ENCODE measurements around the gene AP1AR. TPM values are rescaled to one million over a fixed set of nuclear protein-coding genes. Genes with fewer than 3 reads are reported as not detected.
"Not testable (repeated sequence)": the region's sequence is repeated elsewhere in the genome, so short reads cannot be mapped to it uniquely, and the experiment has no call there.

The AP1AR gene
- total RNA-seq, 6 experiments from 2014 or later, result 9.2 to 13.8 (median 11.1) TPM

DNA sequence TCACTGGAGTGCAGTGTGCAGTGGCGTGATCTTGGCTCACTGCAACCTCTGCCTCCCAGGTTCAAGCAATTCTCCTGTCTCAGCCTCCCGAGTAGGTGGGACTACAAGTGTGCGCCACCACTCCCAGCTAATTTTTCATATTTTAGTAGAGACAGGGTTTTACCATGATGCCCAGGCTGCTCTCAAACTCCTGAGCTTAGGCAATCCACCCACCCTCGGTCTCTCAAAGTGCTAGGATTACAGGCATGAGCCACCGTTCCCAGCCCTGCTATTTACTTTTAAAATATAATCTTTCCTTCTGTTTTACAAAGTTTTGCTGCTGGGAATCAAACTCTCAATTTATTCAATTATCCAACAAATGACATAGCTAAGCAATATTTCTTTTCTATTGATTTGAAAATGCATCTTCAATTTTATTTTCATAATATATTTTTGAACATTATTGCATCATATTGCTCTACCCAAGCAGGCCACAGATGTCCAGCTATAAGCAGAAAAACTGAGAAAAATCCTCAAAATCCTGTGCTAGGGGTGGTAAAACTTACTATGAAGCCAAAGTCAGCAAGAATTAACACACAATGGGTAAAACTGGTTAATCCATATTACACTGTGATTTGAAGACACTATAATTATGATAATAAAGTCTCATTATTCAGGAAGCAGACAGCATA lies 48.9 kb downstream of the AP1AR start:
- WGBS (ENCODE audit: insufficient coverage, low coverage, low lambda C conversion rate, missing lambda C conversion rate), result 65% methylated on average over 3 of the region's 5 CpGs
- Histone ChIP-seq H3K9me3 (no peaks in the 10 kb centered on the region), H3K4me3 (no peak overlapping the region), H3K27me3 (no peaks in the 10 kb centered on the region), H3K4me1 (peaks cover 0 to 23% (median 0%) of the 10 kb centered on the region in 4 donors), H3K36me3 (peaks cover 0 to 3% (median 0%) of the 10 kb centered on the region in 4 donors), H3K27ac (no peak overlapping the region)
- intact Hi-C loops (cut with DNase I), result no loop called here
- TF ChIP-seq, protein P1, sequence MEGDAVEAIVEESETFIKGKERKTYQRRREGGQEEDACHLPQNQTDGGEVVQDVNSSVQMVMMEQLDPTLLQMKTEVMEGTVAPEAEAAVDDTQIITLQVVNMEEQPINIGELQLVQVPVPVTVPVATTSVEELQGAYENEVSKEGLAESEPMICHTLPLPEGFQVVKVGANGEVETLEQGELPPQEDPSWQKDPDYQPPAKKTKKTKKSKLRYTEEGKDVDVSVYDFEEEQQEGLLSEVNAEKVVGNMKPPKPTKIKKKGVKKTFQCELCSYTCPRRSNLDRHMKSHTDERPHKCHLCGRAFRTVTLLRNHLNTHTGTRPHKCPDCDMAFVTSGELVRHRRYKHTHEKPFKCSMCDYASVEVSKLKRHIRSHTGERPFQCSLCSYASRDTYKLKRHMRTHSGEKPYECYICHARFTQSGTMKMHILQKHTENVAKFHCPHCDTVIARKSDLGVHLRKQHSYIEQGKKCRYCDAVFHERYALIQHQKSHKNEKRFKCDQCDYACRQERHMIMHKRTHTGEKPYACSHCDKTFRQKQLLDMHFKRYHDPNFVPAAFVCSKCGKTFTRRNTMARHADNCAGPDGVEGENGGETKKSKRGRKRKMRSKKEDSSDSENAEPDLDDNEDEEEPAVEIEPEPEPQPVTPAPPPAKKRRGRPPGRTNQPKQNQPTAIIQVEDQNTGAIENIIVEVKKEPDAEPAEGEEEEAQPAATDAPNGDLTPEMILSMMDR (IDR thresholded peaks at IDR 0.05), result no peak
- TF ChIP-seq POLR2A (IDR thresholded peaks at IDR 0.05), result no peak
- no peak for DNase-seq
- no peak for ATAC-seq

DNA sequence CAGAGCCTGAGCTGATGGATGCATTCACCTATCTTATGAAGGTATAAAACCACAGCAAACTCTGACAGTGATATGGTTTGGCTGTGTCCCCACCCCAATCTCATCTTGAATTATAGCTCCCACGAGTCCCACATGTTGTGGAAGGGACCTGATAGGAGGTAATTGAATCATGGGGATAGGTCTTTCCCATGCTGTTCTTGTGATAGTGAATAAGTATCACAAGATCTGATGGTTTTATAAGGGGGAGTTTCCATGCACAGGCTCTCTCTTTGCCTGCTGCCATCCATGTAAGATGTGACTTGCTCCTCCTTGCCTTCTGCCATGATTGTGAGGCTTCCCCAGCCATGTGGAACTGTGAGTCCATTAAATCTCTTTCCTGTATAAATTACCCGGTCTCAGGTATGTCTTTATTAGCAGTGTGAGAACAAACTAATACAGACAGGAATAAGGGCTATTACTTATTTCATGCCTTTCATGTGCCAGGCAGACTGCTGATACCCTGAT lies 50.4 kb downstream of the AP1AR start:
- H3K9me3 ChIP-seq; DNase-seq; H3K36me3 ChIP-seq; H3K27ac ChIP-seq; intact Hi-C loops (cut with DNase I); H3K4me3 ChIP-seq; ATAC-seq; H3K27me3 ChIP-seq: not testable (repeated sequence)
- H3K4me1 ChIP-seq, result peaks cover 0 to 23% (median 0%) of the 10 kb centered on the region in 4 donors
- 85% methylated on average over 2 of the region's 2 CpGs for WGBS (ENCODE audit: insufficient coverage, low coverage, low lambda C conversion rate, missing lambda C conversion rate)

DNA sequence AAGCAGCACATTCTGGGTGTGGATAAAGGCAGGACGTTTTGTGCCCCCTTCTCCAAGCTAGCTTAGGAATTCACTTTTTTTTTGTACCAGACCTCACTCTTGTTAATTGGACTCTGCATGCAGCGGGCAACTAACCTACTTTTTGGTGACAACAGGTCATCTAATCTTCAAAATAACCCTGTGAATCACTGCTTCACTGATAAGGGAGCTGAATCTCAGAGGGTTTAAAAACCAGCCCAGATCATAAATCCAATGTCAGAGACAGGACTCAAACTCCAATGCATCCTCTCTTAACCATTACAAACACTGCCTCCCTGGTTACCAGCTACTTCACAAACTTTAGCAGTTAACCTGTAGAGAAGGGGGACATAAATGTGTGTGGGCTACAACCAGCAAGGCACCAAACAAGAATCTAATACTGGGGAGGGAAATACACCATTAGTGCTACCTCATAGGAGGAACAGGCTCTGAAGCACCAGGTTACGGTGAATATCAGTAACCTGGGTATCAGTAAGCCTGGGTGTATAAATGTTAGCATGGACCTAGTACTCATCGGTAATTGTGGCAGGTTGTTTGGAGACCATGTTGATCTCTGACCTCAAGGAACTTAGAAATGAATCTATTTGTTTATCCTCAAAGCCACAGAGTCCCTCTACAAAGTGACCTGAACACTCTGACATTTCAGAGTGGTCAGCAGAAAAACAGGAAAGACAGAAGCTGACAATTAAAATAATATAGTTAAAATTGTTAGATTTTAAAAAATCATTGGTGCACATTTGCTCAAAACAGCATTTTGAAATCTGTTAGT lies 51.5 kb downstream of the AP1AR start:
- Histone ChIP-seq H3K9me3 (no peaks in the 10 kb centered on the region), H3K27me3 (no peaks in the 10 kb centered on the region), H3K4me3 (no peak overlapping the region), H3K36me3 (no peaks in the 10 kb centered on the region), H3K27ac (no peak overlapping the region), H3K4me1 (peaks cover 0 to 23% (median 0%) of the 10 kb centered on the region in 4 donors)
- TF ChIP-seq, protein P1 (IDR thresholded peaks at IDR 0.05), result no peak
- no peak for TF ChIP-seq POLR2A (IDR thresholded peaks at IDR 0.05)
- intact Hi-C loops (cut with DNase I), result no loop called here
- no peak for ATAC-seq
- DNase-seq, result no peak
- 42% methylated on average over 4 of the region's 4 CpGs for WGBS (ENCODE audit: insufficient coverage, low coverage, low lambda C conversion rate, missing lambda C conversion rate)

DNA sequence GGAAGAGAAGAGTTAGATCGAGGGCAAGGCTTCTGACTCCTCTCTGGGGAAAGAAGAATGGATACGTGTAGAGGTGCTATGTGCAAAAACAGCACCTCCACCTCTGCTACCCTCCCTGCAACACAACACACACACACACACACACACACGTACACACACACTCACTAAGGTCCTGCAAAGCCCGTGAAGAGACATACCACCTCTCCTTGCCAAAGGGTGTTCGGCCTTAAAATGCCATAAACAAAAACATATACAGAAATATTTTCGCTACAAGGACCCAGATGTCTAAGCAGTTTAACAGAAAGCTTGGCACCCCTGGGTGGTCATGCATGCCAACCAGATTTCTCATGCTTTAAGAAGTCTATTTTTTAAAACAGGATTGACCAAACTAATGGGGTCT lies 52.6 kb downstream of the AP1AR start:
- TF ChIP-seq, protein P1 (IDR thresholded peaks at IDR 0.05), result no peak
- H3K9me3 ChIP-seq, result no peaks in the 10 kb centered on the region
- H3K36me3 ChIP-seq, result no peaks in the 10 kb centered on the region
- WGBS (ENCODE audit: insufficient coverage, low coverage, low lambda C conversion rate, missing lambda C conversion rate), result 17% methylated on average over 5 of the region's 6 CpGs
- intact Hi-C loops (cut with DNase I), result no loop called here
- peaks cover 0 to 23% (median 0%) of the 10 kb centered on the region in 4 donors for H3K4me1 ChIP-seq
- DNase-seq, result no peak
- ATAC-seq, result no peak
- H3K27ac ChIP-seq, result peak overlapping the region in 1 of 3 donors; percentile 90
- no peaks in the 10 kb centered on the region for H3K27me3 ChIP-seq
- H3K4me3 ChIP-seq, result peak overlapping the region; percentile 75 to 91 (median 89)
